ENCODE measurements around the gene KCNJ14. TPM values are rescaled to one million over a fixed set of nuclear protein-coding genes. Genes with fewer than 3 reads are reported as not detected.

The KCNJ14 gene
- total RNA-seq, 2 donors from 2014 or later = 1.7 to 2.1 TPM

GRCh38 chr19:48452289-48453190 lies 2.8 kb upstream of the KCNJ14 start:
- Mint-ChIP-seq H3K27me3 (no peaks in the 10 kb centered on the region), H3K4me1 (peaks cover 16% of the 10 kb centered on the region), H3K36me3 (ENCODE audit: low read depth) (peaks cover 94% of the 10 kb centered on the region), H3K27ac (no peak overlapping the region), H3K4me3 (no peak overlapping the region), H3K9me3 (no peaks in the 10 kb centered on the region)
- no peak for ATAC-seq (replicated peaks)

- no peak overlapping the region for H3K4me3 Mint-ChIP-seq
- H3K9me3 Mint-ChIP-seq = no peaks in the 10 kb centered on the region
- H3K27ac Mint-ChIP-seq = peak overlapping the region; percentile 37
- H3K27me3 Mint-ChIP-seq = no peaks in the 10 kb centered on the region
- no peak for ATAC-seq (replicated peaks)
- H3K4me1 Mint-ChIP-seq = peaks cover 8% of the 10 kb centered on the region
- peaks cover 90% of the 10 kb centered on the region for H3K36me3 Mint-ChIP-seq (ENCODE audit: low read depth)
These were observed 1.1 kb upstream of the KCNJ14 start for GRCh38 chr19:48454150-48454730.

- Mint-ChIP-seq H3K4me3 (no peak overlapping the region), H3K27ac (no peak overlapping the region), H3K27me3 (no peaks in the 10 kb centered on the region), H3K36me3 (ENCODE audit: low read depth) (peaks cover 88% of the 10 kb centered on the region), H3K4me1 (peaks cover 8% of the 10 kb centered on the region), H3K9me3 (no peaks in the 10 kb centered on the region)
- ATAC-seq (replicated peaks) = no peak
These were observed 661 bp downstream of the KCNJ14 start for GRCh38 chr19:48455908-48456562.

GRCh38 chr19:48456864-48457263 lies 1.5 kb downstream of the KCNJ14 start:
- H3K27me3 Mint-ChIP-seq = no peaks in the 10 kb centered on the region

GRCh38 chr19:48458016-48458415 lies 2.6 kb downstream of the KCNJ14 start:
- no peak overlapping the region for H3K4me3 Mint-ChIP-seq
- H3K27ac Mint-ChIP-seq = no peak overlapping the region
- no peaks in the 10 kb centered on the region for H3K9me3 Mint-ChIP-seq
- peaks cover 8% of the 10 kb centered on the region for H3K4me1 Mint-ChIP-seq
- no peaks in the 10 kb centered on the region for H3K27me3 Mint-ChIP-seq
- ATAC-seq (replicated peaks) = no peak
- peaks cover 78% of the 10 kb centered on the region for H3K36me3 Mint-ChIP-seq (ENCODE audit: low read depth)

More at GRCh38 chr19:48456864-48457263, 1.5 kb downstream of the KCNJ14 start:
- H3K4me1 Mint-ChIP-seq = peaks cover 8% of the 10 kb centered on the region
- ATAC-seq (replicated peaks) = no peak
- no peak overlapping the region for H3K27ac Mint-ChIP-seq
- peaks cover 81% of the 10 kb centered on the region for H3K36me3 Mint-ChIP-seq (ENCODE audit: low read depth)
- H3K9me3 Mint-ChIP-seq = no peaks in the 10 kb centered on the region
- H3K4me3 Mint-ChIP-seq = no peak overlapping the region

- no peaks in the 10 kb centered on the region for H3K27me3 Mint-ChIP-seq
- H3K27ac Mint-ChIP-seq = no peak overlapping the region
- no peaks in the 10 kb centered on the region for H3K4me1 Mint-ChIP-seq
- H3K9me3 Mint-ChIP-seq = no peaks in the 10 kb centered on the region
- peaks cover 46% of the 10 kb centered on the region for H3K36me3 Mint-ChIP-seq (ENCODE audit: low read depth)
- ATAC-seq (replicated peaks) = no peak
- H3K4me3 Mint-ChIP-seq = no peak overlapping the region
These were observed 6.2 kb downstream of the KCNJ14 start for GRCh38 chr19:48461651-48461981.

- ATAC-seq (replicated peaks) = no peak
- Mint-ChIP-seq H3K27me3 (no peaks in the 10 kb centered on the region), H3K4me3 (no peak overlapping the region), H3K27ac (no peak overlapping the region), H3K4me1 (no peaks in the 10 kb centered on the region), H3K36me3 (ENCODE audit: low read depth) (peaks cover 41% of the 10 kb centered on the region), H3K9me3 (no peaks in the 10 kb centered on the region)
These were observed 6.7 kb downstream of the KCNJ14 start for GRCh38 chr19:48461982-48462655.

- ATAC-seq (replicated peaks) = no peak
- Mint-ChIP-seq H3K9me3 (no peaks in the 10 kb centered on the region), H3K36me3 (ENCODE audit: low read depth) (peaks cover 17% of the 10 kb centered on the region), H3K27ac (peak overlapping the region; percentile 65), H3K27me3 (no peaks in the 10 kb centered on the region), H3K4me1 (no peaks in the 10 kb centered on the region), H3K4me3 (no peak overlapping the region)
These were observed 9.8 kb downstream of the KCNJ14 start for GRCh38 chr19:48465215-48465614.

GRCh38 chr19:48466561-48467325 lies 11.4 kb downstream of the KCNJ14 start:
- ATAC-seq (replicated peaks) = no peak
- Mint-ChIP-seq H3K4me1 (peaks cover 5% of the 10 kb centered on the region), H3K4me3 (no peak overlapping the region), H3K27ac (no peak overlapping the region), H3K9me3 (no peaks in the 10 kb centered on the region), H3K36me3 (ENCODE audit: low read depth) (peaks cover 22% of the 10 kb centered on the region), H3K27me3 (no peaks in the 10 kb centered on the region)

GRCh38 chr19:48468772-48469288 lies 13.5 kb downstream of the KCNJ14 start:
- ATAC-seq (replicated peaks) = peak; percentile 92
- Mint-ChIP-seq H3K9me3 (no peaks in the 10 kb centered on the region), H3K27me3 (no peaks in the 10 kb centered on the region), H3K27ac (peak overlapping the region; percentile 79), H3K4me3 (peak overlapping the region; percentile 80), H3K36me3 (ENCODE audit: low read depth) (peaks cover 30% of the 10 kb centered on the region), H3K4me1 (peaks cover 5% of the 10 kb centered on the region)

GRCh38 chr19:48469289-48469881 lies 14.0 kb downstream of the KCNJ14 start, which contains the start of gene CYTH2:
Gene CYTH2, plus strand, starts transcription at chr19:48469369. Its CDS starts 139 bp downstream, at chr19:48469508.
- peak; percentile 30 for ATAC-seq (replicated peaks)
- Mint-ChIP-seq H3K9me3 (no peaks in the 10 kb centered on the region), H3K4me3 (peak within 1 kb of the TSS; percentile 80), H3K4me1 (peaks cover 7% of the 10 kb centered on the region), H3K36me3 (ENCODE audit: low read depth) (peaks cover 32% of the 10 kb centered on the region), H3K27me3 (no peaks in the 10 kb centered on the region), H3K27ac (peak within 1 kb of the TSS; percentile 79)

GRCh38 chr19:48469934-48470680 lies 14.7 kb downstream of the KCNJ14 start:
- Mint-ChIP-seq H3K4me3 (peak overlapping the region; percentile 80), H3K9me3 (no peaks in the 10 kb centered on the region), H3K27ac (peak overlapping the region; percentile 20), H3K36me3 (ENCODE audit: low read depth) (peaks cover 40% of the 10 kb centered on the region), H3K4me1 (peaks cover 9% of the 10 kb centered on the region), H3K27me3 (no peaks in the 10 kb centered on the region)
- no peak for ATAC-seq (replicated peaks)

- H3K27me3 Mint-ChIP-seq = no peaks in the 10 kb centered on the region
- H3K9me3 Mint-ChIP-seq = no peaks in the 10 kb centered on the region
- peak overlapping the region; percentile 16 for H3K4me3 Mint-ChIP-seq
- peaks cover 9% of the 10 kb centered on the region for H3K4me1 Mint-ChIP-seq
- peak overlapping the region; percentile 66 for H3K27ac Mint-ChIP-seq
- no peak for ATAC-seq (replicated peaks)
- peaks cover 47% of the 10 kb centered on the region for H3K36me3 Mint-ChIP-seq (ENCODE audit: low read depth)
These were observed 15.5 kb downstream of the KCNJ14 start for GRCh38 chr19:48470856-48471255.

All from activated T-helper 17 cell treated with anti-CD3 and anti-CD28 coated beads, Interleukin-2, amount 50 U/mL, for 72 hours (primary cell).